ENCODE results near the gene IGLL5.

DNA sequence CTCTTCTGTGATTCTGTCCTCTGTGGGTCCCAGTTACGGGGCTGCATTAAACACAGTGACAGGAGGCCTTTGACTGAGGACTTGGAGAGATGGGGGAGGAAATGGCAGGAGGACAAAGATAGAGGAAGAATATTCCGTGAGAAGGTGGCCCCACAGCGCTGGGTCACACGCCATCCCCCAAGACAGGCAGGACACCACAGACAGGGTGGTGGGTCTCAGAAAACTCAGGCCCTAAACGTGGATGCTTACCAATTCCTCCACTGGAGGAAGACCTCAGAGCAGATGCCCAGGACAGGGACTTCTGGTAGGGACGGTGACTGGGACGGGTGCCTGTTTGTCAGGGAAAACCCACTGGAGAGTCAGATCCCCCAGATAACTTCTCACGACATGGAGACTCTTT, 34.0 kb downstream of the IGLL5 start:
- no peak for TF ChIP-seq ZNF530 (tag by site-specific recombination; IDR thresholded peaks at IDR 0.05; ENCODE audit: low read depth)
- TF ChIP-seq, protein P1, sequence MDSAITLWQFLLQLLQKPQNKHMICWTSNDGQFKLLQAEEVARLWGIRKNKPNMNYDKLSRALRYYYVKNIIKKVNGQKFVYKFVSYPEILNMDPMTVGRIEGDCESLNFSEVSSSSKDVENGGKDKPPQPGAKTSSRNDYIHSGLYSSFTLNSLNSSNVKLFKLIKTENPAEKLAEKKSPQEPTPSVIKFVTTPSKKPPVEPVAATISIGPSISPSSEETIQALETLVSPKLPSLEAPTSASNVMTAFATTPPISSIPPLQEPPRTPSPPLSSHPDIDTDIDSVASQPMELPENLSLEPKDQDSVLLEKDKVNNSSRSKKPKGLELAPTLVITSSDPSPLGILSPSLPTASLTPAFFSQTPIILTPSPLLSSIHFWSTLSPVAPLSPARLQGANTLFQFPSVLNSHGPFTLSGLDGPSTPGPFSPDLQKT (IDR thresholded peaks at IDR 0.05; ENCODE audit: borderline replicate concordance, low read depth, low read length), result no peak
- no peak for TF ChIP-seq KLF8 (tag by site-specific recombination; IDR thresholded peaks at IDR 0.05)
- TF ChIP-seq, protein P2, sequence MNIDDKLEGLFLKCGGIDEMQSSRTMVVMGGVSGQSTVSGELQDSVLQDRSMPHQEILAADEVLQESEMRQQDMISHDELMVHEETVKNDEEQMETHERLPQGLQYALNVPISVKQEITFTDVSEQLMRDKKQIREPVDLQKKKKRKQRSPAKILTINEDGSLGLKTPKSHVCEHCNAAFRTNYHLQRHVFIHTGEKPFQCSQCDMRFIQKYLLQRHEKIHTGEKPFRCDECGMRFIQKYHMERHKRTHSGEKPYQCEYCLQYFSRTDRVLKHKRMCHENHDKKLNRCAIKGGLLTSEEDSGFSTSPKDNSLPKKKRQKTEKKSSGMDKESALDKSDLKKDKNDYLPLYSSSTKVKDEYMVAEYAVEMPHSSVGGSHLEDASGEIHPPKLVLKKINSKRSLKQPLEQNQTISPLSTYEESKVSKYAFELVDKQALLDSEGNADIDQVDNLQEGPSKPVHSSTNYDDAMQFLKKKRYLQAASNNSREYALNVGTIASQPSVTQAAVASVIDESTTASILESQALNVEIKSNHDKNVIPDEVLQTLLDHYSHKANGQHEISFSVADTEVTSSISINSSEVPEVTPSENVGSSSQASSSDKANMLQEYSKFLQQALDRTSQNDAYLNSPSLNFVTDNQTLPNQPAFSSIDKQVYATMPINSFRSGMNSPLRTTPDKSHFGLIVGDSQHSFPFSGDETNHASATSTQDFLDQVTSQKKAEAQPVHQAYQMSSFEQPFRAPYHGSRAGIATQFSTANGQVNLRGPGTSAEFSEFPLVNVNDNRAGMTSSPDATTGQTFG (tag by site-specific recombination; IDR thresholded peaks at IDR 0.05; ENCODE audit: borderline replicate concordance), result no peak
- no peak for TF ChIP-seq TCF7L2 (IDR thresholded peaks at IDR 0.05; ENCODE audit: borderline replicate concordance, low read depth, low read length)
- TF ChIP-seq ZFP37 (tag by site-specific recombination; IDR thresholded peaks at IDR 0.05), result no peak
- TF ChIP-seq ZNF843 (tag by site-specific recombination; IDR thresholded peaks at IDR 0.05), result no peak
- TF ChIP-seq, protein P3, sequence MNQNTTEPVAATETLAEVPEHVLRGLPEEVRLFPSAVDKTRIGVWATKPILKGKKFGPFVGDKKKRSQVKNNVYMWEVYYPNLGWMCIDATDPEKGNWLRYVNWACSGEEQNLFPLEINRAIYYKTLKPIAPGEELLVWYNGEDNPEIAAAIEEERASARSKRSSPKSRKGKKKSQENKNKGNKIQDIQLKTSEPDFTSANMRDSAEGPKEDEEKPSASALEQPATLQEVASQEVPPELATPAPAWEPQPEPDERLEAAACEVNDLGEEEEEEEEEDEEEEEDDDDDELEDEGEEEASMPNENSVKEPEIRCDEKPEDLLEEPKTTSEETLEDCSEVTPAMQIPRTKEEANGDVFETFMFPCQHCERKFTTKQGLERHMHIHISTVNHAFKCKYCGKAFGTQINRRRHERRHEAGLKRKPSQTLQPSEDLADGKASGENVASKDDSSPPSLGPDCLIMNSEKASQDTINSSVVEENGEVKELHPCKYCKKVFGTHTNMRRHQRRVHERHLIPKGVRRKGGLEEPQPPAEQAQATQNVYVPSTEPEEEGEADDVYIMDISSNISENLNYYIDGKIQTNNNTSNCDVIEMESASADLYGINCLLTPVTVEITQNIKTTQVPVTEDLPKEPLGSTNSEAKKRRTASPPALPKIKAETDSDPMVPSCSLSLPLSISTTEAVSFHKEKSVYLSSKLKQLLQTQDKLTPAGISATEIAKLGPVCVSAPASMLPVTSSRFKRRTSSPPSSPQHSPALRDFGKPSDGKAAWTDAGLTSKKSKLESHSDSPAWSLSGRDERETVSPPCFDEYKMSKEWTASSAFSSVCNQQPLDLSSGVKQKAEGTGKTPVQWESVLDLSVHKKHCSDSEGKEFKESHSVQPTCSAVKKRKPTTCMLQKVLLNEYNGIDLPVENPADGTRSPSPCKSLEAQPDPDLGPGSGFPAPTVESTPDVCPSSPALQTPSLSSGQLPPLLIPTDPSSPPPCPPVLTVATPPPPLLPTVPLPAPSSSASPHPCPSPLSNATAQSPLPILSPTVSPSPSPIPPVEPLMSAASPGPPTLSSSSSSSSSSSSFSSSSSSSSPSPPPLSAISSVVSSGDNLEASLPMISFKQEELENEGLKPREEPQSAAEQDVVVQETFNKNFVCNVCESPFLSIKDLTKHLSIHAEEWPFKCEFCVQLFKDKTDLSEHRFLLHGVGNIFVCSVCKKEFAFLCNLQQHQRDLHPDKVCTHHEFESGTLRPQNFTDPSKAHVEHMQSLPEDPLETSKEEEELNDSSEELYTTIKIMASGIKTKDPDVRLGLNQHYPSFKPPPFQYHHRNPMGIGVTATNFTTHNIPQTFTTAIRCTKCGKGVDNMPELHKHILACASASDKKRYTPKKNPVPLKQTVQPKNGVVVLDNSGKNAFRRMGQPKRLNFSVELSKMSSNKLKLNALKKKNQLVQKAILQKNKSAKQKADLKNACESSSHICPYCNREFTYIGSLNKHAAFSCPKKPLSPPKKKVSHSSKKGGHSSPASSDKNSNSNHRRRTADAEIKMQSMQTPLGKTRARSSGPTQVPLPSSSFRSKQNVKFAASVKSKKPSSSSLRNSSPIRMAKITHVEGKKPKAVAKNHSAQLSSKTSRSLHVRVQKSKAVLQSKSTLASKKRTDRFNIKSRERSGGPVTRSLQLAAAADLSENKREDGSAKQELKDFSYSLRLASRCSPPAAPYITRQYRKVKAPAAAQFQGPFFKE (tag by site-specific recombination; IDR thresholded peaks at IDR 0.05; ENCODE audit: borderline replicate concordance), result no peak
